Measurements from ENCODE around the gene OVOL2.

DNA sequence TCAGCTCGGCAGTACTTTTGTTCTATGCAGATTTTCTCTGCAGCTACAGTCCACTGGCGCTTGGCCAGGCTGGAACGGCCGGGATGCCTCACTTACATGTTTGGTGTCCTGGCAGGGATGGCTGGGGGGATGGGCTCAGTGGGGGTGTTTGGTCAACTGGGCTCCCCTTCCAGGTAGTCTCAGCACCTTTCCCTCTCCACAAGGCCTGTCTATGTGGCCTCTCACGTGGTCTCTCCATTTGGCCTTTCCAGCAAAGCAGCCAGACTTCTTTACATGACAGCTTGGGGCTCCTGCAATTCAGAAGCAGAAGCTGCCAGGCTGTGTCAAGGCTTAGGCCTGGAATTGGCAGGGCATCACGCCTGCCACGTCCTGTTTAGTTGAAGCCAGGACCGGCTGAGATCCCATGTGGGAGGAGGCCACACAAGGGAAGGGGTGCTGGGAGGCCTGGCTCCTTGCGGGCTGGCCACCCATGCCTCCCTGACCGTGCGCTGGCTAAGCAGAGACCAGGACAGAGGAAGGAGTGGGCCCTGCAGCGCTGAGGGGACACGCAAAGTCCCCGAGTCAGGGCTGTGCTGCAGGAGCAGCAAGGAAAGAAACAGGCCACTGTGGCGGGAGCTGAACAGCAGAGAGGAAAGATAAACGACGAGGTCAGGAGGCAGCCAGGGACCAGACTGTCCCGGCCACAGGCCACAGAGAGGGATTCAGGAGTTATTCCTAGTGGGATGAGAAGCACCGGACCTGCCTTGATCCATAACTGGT lies 50.0 kb downstream of the OVOL2 start:
- TF ChIP-seq POLR2AphosphoS5 (IDR thresholded peaks at IDR 0.05; ENCODE audit: low read depth, low read length), result no peak
- no peak for TF ChIP-seq SIN3A (IDR thresholded peaks at IDR 0.05; ENCODE audit: borderline replicate concordance, insufficient read depth, low read length)
- no peak for TF ChIP-seq REST (IDR thresholded peaks at IDR 0.05; ENCODE audit: insufficient read depth in 1 of 2, low read depth in 2 of 2, low read length in 2 of 2)
- no peak for TF ChIP-seq TAF1 (IDR thresholded peaks at IDR 0.05; ENCODE audit: borderline replicate concordance, insufficient read depth, low read length)
